ENCODE measurements around the gene TRMT61A. TPM values are rescaled to one million over a fixed set of nuclear protein-coding genes. Genes with fewer than 3 reads are reported as not detected.

TRMT61A gene
- total and polyA plus RNA-seq, 10 of the 15 experiments (the other 5 are each of a cell fraction or from before 2014, with no cell fraction given): 0.11 to 21.9 (median 11.4) TPM

DNA sequence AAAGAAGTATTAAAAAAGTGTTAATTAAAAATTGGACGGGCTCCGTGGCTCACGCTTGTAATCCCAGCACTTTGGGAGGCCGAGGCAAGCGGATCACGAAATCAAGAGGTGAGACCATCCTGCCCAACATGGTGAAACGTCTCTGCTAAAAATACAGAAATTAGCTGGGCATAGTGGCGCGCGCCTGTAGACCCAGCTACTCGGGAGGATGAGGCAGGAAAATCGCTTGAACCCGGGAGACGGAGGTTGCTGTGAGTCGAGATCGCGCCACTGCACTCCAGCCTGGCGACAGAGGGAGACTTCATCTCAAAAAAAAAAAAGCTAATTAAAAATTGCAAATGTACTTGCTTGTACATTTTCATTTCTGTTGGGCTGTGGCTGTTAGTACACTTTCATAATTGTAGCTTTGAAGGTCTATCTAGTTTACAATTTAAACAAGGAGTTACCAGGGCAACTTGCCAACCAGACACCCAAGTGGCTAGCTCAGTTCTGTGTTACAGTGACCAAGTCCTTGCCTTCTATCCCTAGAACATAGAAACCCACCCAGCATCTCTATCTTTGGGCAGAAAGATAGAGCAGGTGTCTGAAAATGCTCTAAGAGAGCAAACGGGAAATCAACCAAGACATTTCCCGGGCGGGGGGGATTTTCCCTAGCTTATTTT lies 35.0 kb downstream of the TRMT61A start:
- in situ Hi-C loops (cut with MboI): no loop called here
- WGBS (ENCODE audit: insufficient coverage, insufficient replicate concordance, low lambda C conversion rate, missing lambda C conversion rate): 46% methylated on average over 21 of the region's 21 CpGs
- TF ChIP-seq, protein P1, sequence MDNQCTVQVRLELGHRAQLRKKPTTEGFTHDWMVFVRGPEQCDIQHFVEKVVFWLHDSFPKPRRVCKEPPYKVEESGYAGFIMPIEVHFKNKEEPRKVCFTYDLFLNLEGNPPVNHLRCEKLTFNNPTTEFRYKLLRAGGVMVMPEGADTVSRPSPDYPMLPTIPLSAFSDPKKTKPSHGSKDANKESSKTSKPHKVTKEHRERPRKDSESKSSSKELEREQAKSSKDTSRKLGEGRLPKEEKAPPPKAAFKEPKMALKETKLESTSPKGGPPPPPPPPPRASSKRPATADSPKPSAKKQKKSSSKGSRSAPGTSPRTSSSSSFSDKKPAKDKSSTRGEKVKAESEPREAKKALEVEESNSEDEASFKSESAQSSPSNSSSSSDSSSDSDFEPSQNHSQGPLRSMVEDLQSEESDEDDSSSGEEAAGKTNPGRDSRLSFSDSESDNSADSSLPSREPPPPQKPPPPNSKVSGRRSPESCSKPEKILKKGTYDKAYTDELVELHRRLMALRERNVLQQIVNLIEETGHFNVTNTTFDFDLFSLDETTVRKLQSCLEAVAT (IDR thresholded peaks at IDR 0.05): peak; percentile 89
- no peak for TF ChIP-seq JUND (IDR thresholded peaks at IDR 0.05; ENCODE audit: low read depth, low read length)
- no peak for TF ChIP-seq TCF3 (IDR thresholded peaks at IDR 0.05; ENCODE audit: borderline replicate concordance, insufficient read depth, low read depth, low read length)
- no peak for TF ChIP-seq CBX3 (IDR thresholded peaks at IDR 0.05; ENCODE audit: borderline replicate concordance, low read depth)
- TF ChIP-seq, protein P2, sequence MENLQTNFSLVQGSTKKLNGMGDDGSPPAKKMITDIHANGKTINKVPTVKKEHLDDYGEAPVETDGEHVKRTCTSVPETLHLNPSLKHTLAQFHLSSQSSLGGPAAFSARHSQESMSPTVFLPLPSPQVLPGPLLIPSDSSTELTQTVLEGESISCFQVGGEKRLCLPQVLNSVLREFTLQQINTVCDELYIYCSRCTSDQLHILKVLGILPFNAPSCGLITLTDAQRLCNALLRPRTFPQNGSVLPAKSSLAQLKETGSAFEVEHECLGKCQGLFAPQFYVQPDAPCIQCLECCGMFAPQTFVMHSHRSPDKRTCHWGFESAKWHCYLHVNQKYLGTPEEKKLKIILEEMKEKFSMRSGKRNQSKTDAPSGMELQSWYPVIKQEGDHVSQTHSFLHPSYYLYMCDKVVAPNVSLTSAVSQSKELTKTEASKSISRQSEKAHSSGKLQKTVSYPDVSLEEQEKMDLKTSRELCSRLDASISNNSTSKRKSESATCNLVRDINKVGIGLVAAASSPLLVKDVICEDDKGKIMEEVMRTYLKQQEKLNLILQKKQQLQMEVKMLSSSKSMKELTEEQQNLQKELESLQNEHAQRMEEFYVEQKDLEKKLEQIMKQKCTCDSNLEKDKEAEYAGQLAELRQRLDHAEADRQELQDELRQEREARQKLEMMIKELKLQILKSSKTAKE (IDR thresholded peaks at IDR 0.05; ENCODE audit: low read depth, poor library complexity, severe bottlenecking): no peak
- no peak for TF ChIP-seq BCL3 (IDR thresholded peaks at IDR 0.05; ENCODE audit: borderline replicate concordance, insufficient read depth, low read depth, low read length, poor library complexity, severe bottlenecking)
- no peak for TF ChIP-seq ESRRA (IDR thresholded peaks at IDR 0.05; ENCODE audit: low read length)
- TF ChIP-seq NFIC (IDR thresholded peaks at IDR 0.05; ENCODE audit: low read depth, low read length): no peak
- ChIA-PET RAD21 (ENCODE audit: unreplicated experiment) (interaction anchor here (0.6 kb wide), 1 partner anchor 44 kb away, joined by 3 read pairs; no protein-coding TSS in a partner anchor), POLR2A (interaction anchor here (0.5 to 1.6 kb wide), 6 partner anchors 37 to 228 kb away, joined by 4 to 5 read pairs (median 4); no protein-coding TSS in a partner anchor), SMC1A (ENCODE audit: uncharacterized antibody, unreplicated experiment) (interaction anchor here (0.6 to 1.6 kb wide), 6 partner anchors 10 to 245 kb away, joined by 3 to 5 read pairs (median 4); no protein-coding TSS in a partner anchor), CTCF (interaction anchor here (0.6 to 0.8 kb wide), 3 partner anchors 45 to 1228 kb away, joined by 3 to 4 read pairs (median 3); no protein-coding TSS in a partner anchor)
- peak overlapping the region; percentile 97 for H3K4me3 ChIP-seq
- FAIRE-seq: no peak
- H3K79me2 ChIP-seq (ENCODE audit: control insufficient read depth, insufficient read depth, low read length): peaks cover 78% of the 10 kb centered on the region
- H3K36me3 ChIP-seq (ENCODE audit: control insufficient read depth in 2 of 2, insufficient read depth in 2 of 2, low read length in 1 of 2): peaks cover 0 to 9% of the 10 kb centered on the region in 2 experiments; a peak in 2 of 4 replicates
- H3K27ac ChIP-seq (ENCODE audit: control insufficient read depth, insufficient read depth): no peak overlapping the region
- no peaks in the 10 kb centered on the region for H3K27me3 ChIP-seq (replicated peaks in 1 of 2; ENCODE audit: control insufficient read depth in 2 of 2, insufficient read depth in 2 of 2, low read length in 1 of 2)
- peaks cover 22% of the 10 kb centered on the region for H3K4me1 ChIP-seq (ENCODE audit: control insufficient read depth, insufficient read depth, low read length)
- peaks cover 6% of the 10 kb centered on the region; the same call in 1 of the 2 replicates for H4K20me1 ChIP-seq (ENCODE audit: control insufficient read depth, insufficient read depth)
- H2AFZ ChIP-seq (ENCODE audit: control insufficient read depth, low read depth, low read length): no peak overlapping the region; the same call in 1 of the 2 replicates
- peak overlapping the region; percentile 88 for H3K4me2 ChIP-seq (ENCODE audit: control insufficient read depth, insufficient read depth)
- peak overlapping the region; percentile 82; the same call in 1 of the 2 replicates for H3K9ac ChIP-seq (ENCODE audit: control insufficient read depth, insufficient read depth, low read length)
- DNase-seq (ENCODE audit: low read depth, low spot score): no peak
- intact Hi-C loops (cut with micrococcal nuclease; ENCODE audit: unreplicated experiment): loop anchor here (5.0 kb wide), 1 partner anchor 68 kb away; no protein-coding TSS in a partner anchor
- BruUV-seq (replicated peaks): no TSS peak
- H3K9me3 ChIP-seq (replicated peaks; ENCODE audit: control insufficient read depth, insufficient read depth, low read length): no peaks in the 10 kb centered on the region
- no peak for ATAC-seq
